NT2/D1 (cell line): ENCODE measurements around the gene CD96.

Experiments used
- SUZ12 ChIP-seq: IDR thresholded peaks from 2 replicates; pipeline ENCODE4 v1.6.1; 2011; ENCODE audit not compliant: insufficient read length, insufficient read depth; ENCODE audit errors: extremely low read depth
- YY1 ChIP-seq: IDR thresholded peaks from 2 replicates; pipeline ENCODE4 v1.6.1; 2011; ENCODE audit not compliant: insufficient read length, insufficient read depth

DNA sequence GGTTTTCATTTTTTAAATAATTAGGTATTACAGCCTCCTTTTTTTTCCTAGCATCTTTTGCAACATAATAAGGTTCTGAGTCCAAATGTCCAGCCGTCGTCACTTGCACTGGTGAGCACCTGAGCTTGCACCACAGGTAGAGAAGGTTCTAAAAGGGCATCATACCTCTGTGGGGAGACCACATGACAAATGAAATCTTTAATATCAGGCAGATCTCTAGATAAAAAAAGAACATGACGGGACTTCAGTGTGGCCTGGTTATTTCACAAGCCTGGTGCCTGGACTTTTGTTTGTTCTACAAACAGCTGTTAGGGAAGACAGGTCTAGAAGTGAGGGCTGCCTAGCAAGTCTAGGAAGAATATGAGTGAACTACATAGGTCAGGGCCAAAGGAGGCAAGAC lies 49.6 kb downstream of the CD96 start:
- TF ChIP-seq SUZ12 (no peak), YY1 (no peak)
